ENCODE measurements around the gene VPS39. TPM values are rescaled to one million over a fixed set of nuclear protein-coding genes. Genes with fewer than 3 reads are reported as not detected.

VPS39 gene
- total RNA-seq, 1 experiment from 2014 or later, result 28.5 TPM

DNA sequence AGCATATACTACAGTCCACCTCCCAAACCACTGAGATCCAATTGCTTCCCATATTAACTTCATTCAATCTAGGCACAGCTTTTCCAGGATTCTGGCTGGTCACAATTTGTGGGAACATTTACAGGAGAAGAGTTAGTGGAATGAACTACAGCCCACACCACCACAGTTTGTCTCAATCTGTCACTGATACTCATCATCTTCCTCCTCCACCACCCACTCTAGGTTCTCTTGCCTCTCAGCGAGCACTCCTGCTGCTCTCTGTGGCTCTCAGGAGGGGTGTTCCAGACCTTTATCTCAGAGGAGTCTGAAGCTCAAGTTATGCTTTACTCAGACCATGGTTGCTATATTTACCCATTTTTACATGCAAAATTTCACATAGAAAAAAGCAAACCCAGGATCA is 87.8 kb downstream of the VPS39 start:
- Histone ChIP-seq H2AFZ (ENCODE audit: low read length) (no peak overlapping the region), H3K9ac (ENCODE audit: low read length) (no peak overlapping the region), H3K27ac (ENCODE audit: low read length) (no peak overlapping the region), H3K27me3 (ENCODE audit: low read length) (no peaks in the 10 kb centered on the region), H4K20me1 (ENCODE audit: low read length) (no peaks in the 10 kb centered on the region), H3K36me3 (ENCODE audit: low read depth, low read length) (no peaks in the 10 kb centered on the region), H3K4me2 (ENCODE audit: low read length) (no peak overlapping the region), H3F3A (ENCODE audit: low read length, unreplicated experiment) (no peaks in the 10 kb centered on the region), H3K4me3 (ENCODE audit: low read length) (no peak overlapping the region), H3K9me2 (replicated peaks; ENCODE audit: low read length) (no peaks in the 10 kb centered on the region), H3K9me3 (ENCODE audit: low read length) (no peaks in the 10 kb centered on the region), H3K79me2 (ENCODE audit: low read length) (no peaks in the 10 kb centered on the region), H3K4me1 (ENCODE audit: insufficient read depth, low read length) (no peaks in the 10 kb centered on the region)
- intact Hi-C loops (cut with micrococcal nuclease), result no loop called here
- TF ChIP-seq EZH2phosphoT487 (IDR thresholded peaks at IDR 0.05; ENCODE audit: borderline replicate concordance, low read length) (no peak), EZH2 (IDR thresholded peaks at IDR 0.05; ENCODE audit: low read length, unreplicated experiment) (no peak)
- TF ChIP-seq, protein P1, sequence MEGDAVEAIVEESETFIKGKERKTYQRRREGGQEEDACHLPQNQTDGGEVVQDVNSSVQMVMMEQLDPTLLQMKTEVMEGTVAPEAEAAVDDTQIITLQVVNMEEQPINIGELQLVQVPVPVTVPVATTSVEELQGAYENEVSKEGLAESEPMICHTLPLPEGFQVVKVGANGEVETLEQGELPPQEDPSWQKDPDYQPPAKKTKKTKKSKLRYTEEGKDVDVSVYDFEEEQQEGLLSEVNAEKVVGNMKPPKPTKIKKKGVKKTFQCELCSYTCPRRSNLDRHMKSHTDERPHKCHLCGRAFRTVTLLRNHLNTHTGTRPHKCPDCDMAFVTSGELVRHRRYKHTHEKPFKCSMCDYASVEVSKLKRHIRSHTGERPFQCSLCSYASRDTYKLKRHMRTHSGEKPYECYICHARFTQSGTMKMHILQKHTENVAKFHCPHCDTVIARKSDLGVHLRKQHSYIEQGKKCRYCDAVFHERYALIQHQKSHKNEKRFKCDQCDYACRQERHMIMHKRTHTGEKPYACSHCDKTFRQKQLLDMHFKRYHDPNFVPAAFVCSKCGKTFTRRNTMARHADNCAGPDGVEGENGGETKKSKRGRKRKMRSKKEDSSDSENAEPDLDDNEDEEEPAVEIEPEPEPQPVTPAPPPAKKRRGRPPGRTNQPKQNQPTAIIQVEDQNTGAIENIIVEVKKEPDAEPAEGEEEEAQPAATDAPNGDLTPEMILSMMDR (conservative IDR thresholded peaks at IDR 0.05; ENCODE audit: low read depth, low read length), result no peak
- DNase-seq, result no peak
- no peak for ATAC-seq
- CTCF ChIA-PET, result no interaction called here
- BruUV-seq (replicated peaks), result no TSS peak
- POLR2A ChIA-PET (ENCODE audit: unreplicated experiment), result no interaction called here

DNA sequence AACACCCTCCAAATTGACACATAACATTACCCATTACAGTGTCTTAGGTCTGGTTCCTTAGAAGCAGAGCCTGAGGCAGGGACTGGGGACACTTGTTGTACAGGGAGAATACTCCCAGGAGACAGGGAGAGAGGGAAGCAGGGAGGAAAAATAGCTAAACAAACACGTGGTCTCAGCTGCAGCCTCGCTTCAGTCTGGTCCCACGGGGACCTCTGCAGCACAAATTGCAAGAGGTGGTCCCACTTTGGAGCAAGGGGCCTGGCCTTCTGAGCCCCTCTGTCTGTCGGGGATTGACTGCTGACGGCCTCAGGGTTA is 88.7 kb downstream of the VPS39 start:
- no peaks in the 10 kb centered on the region for H3K4me1 ChIP-seq (ENCODE audit: insufficient read depth, low read length)
- peak overlapping the region; percentile 41; the same call in 1 of the 2 replicates for H3K4me3 ChIP-seq (ENCODE audit: low read length)
- peak overlapping the region; percentile 79 for H2AFZ ChIP-seq (ENCODE audit: low read length)
- DNase-seq (no peak), ATAC-seq (no peak; the same call in 1 of the 2 replicates)
- POLR2A ChIA-PET (ENCODE audit: unreplicated experiment), result no interaction called here
- TF ChIP-seq EZH2phosphoT487 (IDR thresholded peaks at IDR 0.05; ENCODE audit: borderline replicate concordance, low read length), result no peak
- TF ChIP-seq EZH2 (IDR thresholded peaks at IDR 0.05; ENCODE audit: low read length, unreplicated experiment), result no peak
- TF ChIP-seq, protein P1 (conservative IDR thresholded peaks at IDR 0.05; ENCODE audit: low read depth, low read length), result no peak
- no peak overlapping the region for H3K9ac ChIP-seq (ENCODE audit: low read length)
- no peak overlapping the region for H3K27ac ChIP-seq (ENCODE audit: low read length)
- peak overlapping the region; percentile 52 for H3K4me2 ChIP-seq (ENCODE audit: low read length)
- CTCF ChIA-PET, result no interaction called here
- no peaks in the 10 kb centered on the region for H3K36me3 ChIP-seq (ENCODE audit: low read depth, low read length)
- H4K20me1 ChIP-seq (ENCODE audit: low read length), result no peaks in the 10 kb centered on the region
- intact Hi-C loops (cut with micrococcal nuclease), result no loop called here
- H3K27me3 ChIP-seq (ENCODE audit: low read length), result no peaks in the 10 kb centered on the region
- no peaks in the 10 kb centered on the region for H3K9me3 ChIP-seq (ENCODE audit: low read length)
- H3K79me2 ChIP-seq (ENCODE audit: low read length), result no peaks in the 10 kb centered on the region
- no peaks in the 10 kb centered on the region for H3K9me2 ChIP-seq (replicated peaks; ENCODE audit: low read length)
- no peaks in the 10 kb centered on the region for H3F3A ChIP-seq (ENCODE audit: low read length, unreplicated experiment)
- no TSS peak for BruUV-seq (replicated peaks)

DNA sequence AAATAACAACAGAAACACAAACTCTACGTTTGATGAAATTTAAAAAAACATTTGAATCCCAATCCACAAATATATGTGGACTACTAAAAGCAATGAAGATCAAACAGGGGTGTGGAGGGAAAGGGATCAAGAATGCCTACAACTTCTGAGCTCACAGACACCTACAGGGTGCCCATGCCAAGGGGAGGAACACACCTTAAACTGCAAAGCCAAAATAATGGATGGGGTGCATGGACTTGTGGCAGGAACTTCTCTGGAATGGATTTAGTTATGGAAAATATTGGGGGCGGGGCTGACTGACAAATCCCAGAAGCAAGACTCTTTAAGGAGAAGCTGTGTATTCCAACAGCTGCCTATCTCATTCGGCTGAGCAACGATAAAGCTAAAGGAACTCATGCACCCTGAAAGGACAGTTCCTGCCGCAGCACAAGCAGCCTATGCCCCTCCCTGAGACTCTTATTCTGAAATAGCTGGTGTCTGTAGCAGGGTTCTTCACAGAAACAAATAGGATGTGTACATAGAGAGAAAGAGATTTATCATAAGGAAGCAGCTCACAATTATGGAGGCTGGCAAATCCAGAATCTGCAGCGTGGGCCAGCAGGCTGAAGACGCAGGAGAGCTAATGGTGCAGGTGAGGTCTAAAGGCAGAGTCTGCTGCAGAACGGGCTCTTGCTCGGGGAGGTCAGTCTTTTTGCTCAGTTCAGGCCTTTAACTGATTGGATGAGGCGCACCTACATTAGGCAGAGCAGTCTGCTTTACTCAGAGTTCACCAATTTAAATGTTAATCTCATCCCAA is 89.3 kb downstream of the VPS39 start:
- H3F3A ChIP-seq (ENCODE audit: low read length, unreplicated experiment), result no peaks in the 10 kb centered on the region
- intact Hi-C loops (cut with micrococcal nuclease), result no loop called here
- no peaks in the 10 kb centered on the region for H3K27me3 ChIP-seq (ENCODE audit: low read length)
- H3K9me3 ChIP-seq (ENCODE audit: low read length), result no peaks in the 10 kb centered on the region
- H3K4me2 ChIP-seq (ENCODE audit: low read length), result peak overlapping the region; percentile 52
- H3K36me3 ChIP-seq (ENCODE audit: low read depth, low read length), result no peaks in the 10 kb centered on the region
- ATAC-seq, result peak; percentile 92
- CTCF ChIA-PET, result no interaction called here
- POLR2A ChIA-PET (ENCODE audit: unreplicated experiment), result interaction anchor here (0.7 kb wide), 1 partner anchor 17 kb away, joined by 4 read pairs; no protein-coding TSS in a partner anchor
- no peaks in the 10 kb centered on the region for H4K20me1 ChIP-seq (ENCODE audit: low read length)
- peak overlapping the region; percentile 79 for H2AFZ ChIP-seq (ENCODE audit: low read length)
- no peak overlapping the region for H3K9ac ChIP-seq (ENCODE audit: low read length)
- no peaks in the 10 kb centered on the region for H3K9me2 ChIP-seq (replicated peaks; ENCODE audit: low read length)
- H3K27ac ChIP-seq (ENCODE audit: low read length), result no peak overlapping the region
- peak; percentile 48 for DNase-seq
- TF ChIP-seq, protein P1 (conservative IDR thresholded peaks at IDR 0.05; ENCODE audit: low read depth, low read length), result no peak
- no peak for TF ChIP-seq EZH2phosphoT487 (IDR thresholded peaks at IDR 0.05; ENCODE audit: borderline replicate concordance, low read length)
- TF ChIP-seq EZH2 (IDR thresholded peaks at IDR 0.05; ENCODE audit: low read length, unreplicated experiment), result no peak
- H3K4me1 ChIP-seq (ENCODE audit: insufficient read depth, low read length), result no peaks in the 10 kb centered on the region
- BruUV-seq (replicated peaks), result no TSS peak
- H3K4me3 ChIP-seq (ENCODE audit: low read length), result peak overlapping the region; percentile 41; the same call in 1 of the 2 replicates
- H3K79me2 ChIP-seq (ENCODE audit: low read length), result no peaks in the 10 kb centered on the region

Measured in PC-3 (cell line).